ENCODE data around the gene ZNF77. TPM values are rescaled to one million over a fixed set of nuclear protein-coding genes. Genes with fewer than 3 reads are reported as not detected.
"Not testable (repeated sequence)": the region's sequence is repeated elsewhere in the genome, so short reads cannot be mapped to it uniquely, and the experiment has no call there.

The ZNF77 gene
- polyA plus RNA-seq, 4 donors = 1.1 to 7.8 (median 1.9) TPM

GRCh38 chr19:2949939-2950285 lies 5.1 kb upstream of the ZNF77 start:
- 1 to 2% (median 2%) methylated on average over 11 of the region's 11 CpGs for WGBS, 3 donors
- peak overlapping the region; percentile 85 to 97 (median 87) for H3K27ac ChIP-seq (ENCODE audit: low read depth in 1 of 3, low read length in 2 of 3)
- H3K27me3 ChIP-seq (ENCODE audit: control insufficient read depth in 3 of 3, insufficient read depth in 3 of 3, low read length in 3 of 3) = no peaks in the 10 kb centered on the region
- FAIRE-seq (no peak), DNase-seq (peak in 1 of 2 donors; percentile 58)
- H3K4me1 ChIP-seq (ENCODE audit: control insufficient read depth in 3 of 3, insufficient read depth in 2 of 3, low read depth in 1 of 3, low read length in 2 of 3) = peaks cover 0 to 26% (median 6%) of the 10 kb centered on the region in 3 donors
- H3K4me3 ChIP-seq (ENCODE audit: low read depth in 1 of 3, low read length in 3 of 3) = peak overlapping the region; percentile 68 to 87 (median 80)
- H3K9me3 ChIP-seq (ENCODE audit: control insufficient read depth in 2 of 2, insufficient read depth in 1 of 2, low read depth in 1 of 2, low read length in 1 of 2) = no peaks in the 10 kb centered on the region
- no peaks in the 10 kb centered on the region for H3K36me3 ChIP-seq (ENCODE audit: control insufficient read depth in 3 of 3, insufficient read depth in 2 of 3, low read depth in 1 of 3, low read length in 3 of 3)

DNA sequence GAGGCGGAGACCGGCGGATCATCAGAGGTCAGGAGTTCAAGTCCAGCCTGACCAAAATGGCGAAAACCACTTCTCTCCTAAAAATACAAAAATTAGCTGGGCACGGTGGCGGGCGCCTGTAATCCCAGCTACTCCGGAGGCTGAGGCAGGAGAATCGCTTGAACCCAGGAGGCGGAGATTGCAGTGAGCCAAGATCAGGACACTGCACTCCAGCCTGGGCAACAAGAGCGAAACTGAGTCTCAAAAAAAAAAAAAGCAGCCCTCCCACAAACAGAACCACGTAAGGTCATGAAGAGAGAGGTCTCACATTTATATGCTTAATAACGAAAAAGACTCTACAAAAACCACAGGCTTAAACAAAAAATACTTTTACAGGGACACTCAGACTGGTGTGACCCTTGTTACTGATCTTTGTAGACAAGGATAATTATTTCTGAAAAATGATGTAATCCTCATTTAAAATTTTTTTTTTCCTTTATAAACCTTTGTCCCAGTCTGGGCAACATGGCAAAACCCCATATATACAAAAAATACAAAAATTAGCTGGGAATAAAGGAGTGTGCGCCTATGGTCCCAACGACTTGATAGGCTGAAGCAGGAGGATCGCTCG lies 909 bp upstream of the ZNF77 start:
- DNase-seq = no peak
- H3K4me3 ChIP-seq (ENCODE audit: low read depth in 1 of 3, low read length in 3 of 3) = peak overlapping the region; percentile 49 to 96 (median 70)
- H3K27me3 ChIP-seq (ENCODE audit: control insufficient read depth in 3 of 3, insufficient read depth in 3 of 3, low read length in 3 of 3) = no peaks in the 10 kb centered on the region
- peak overlapping the region; percentile 79 to 94 (median 94) for H3K27ac ChIP-seq (ENCODE audit: low read depth in 1 of 3, low read length in 2 of 3)
- 36 to 44% (median 37%) methylated on average over 17 of the region's 17 CpGs for WGBS, 3 donors
- peaks cover 2 to 22% (median 6%) of the 10 kb centered on the region in 3 donors for H3K4me1 ChIP-seq (ENCODE audit: control insufficient read depth in 3 of 3, insufficient read depth in 2 of 3, low read depth in 1 of 3, low read length in 2 of 3)
- H3K9me3 ChIP-seq (ENCODE audit: control insufficient read depth in 2 of 2, insufficient read depth in 1 of 2, low read depth in 1 of 2, low read length in 1 of 2) = no peaks in the 10 kb centered on the region
- no peak for FAIRE-seq
- peaks cover 0 to 6% (median 0%) of the 10 kb centered on the region in 3 donors for H3K36me3 ChIP-seq (ENCODE audit: control insufficient read depth in 3 of 3, insufficient read depth in 2 of 3, low read depth in 1 of 3, low read length in 3 of 3)

DNA sequence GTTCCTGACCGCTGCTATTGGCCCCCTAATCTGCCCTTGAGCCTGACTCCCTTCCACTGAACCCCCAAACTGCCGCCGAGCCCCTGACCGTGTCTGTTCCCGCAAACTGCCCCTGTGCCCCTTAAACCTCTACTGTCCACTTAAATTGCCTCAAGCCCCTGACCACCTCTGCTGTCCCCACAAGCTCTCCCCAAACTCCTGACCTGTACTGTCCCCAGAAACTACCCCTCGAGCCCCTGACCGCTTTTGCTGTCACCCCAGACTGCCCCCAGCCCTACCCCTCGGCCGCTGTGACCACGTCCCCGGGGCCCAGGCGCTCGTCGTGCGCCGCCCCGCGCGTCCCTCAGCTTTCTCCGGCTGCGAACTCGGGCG lies 382 bp downstream of the ZNF77 start:
- peaks cover 0 to 9% (median 2%) of the 10 kb centered on the region in 3 donors for H3K36me3 ChIP-seq (ENCODE audit: control insufficient read depth in 3 of 3, insufficient read depth in 2 of 3, low read depth in 1 of 3, low read length in 3 of 3)
- WGBS, 3 donors = 0 to 3% (median 1%) methylated on average over 23 of the region's 23 CpGs
- FAIRE-seq = no peak

GRCh38 chr19:2942928-2943640 lies 1.7 kb downstream of the ZNF77 start:
- no peak for FAIRE-seq
- H3K36me3 ChIP-seq (ENCODE audit: control insufficient read depth in 3 of 3, insufficient read depth in 2 of 3, low read depth in 1 of 3, low read length in 3 of 3) = peaks cover 0 to 15% (median 5%) of the 10 kb centered on the region in 3 donors
- DNase-seq = peak in 1 of 2 donors; percentile 44

More for the DNA sequence above, 382 bp downstream of the ZNF77 start:
- H3K4me3 ChIP-seq (ENCODE audit: low read depth in 1 of 3, low read length in 3 of 3) = peak overlapping the region; percentile 48 to 96 (median 71)
- H3K4me1 ChIP-seq (ENCODE audit: control insufficient read depth in 3 of 3, insufficient read depth in 2 of 3, low read depth in 1 of 3, low read length in 2 of 3) = peaks cover 2 to 20% (median 2%) of the 10 kb centered on the region in 3 donors
- no peak for DNase-seq
- H3K9me3 ChIP-seq (ENCODE audit: control insufficient read depth in 2 of 2, insufficient read depth in 1 of 2, low read depth in 1 of 2, low read length in 1 of 2) = no peaks in the 10 kb centered on the region
- no peaks in the 10 kb centered on the region for H3K27me3 ChIP-seq (ENCODE audit: control insufficient read depth in 3 of 3, insufficient read depth in 3 of 3, low read length in 3 of 3)
- peak overlapping the region; percentile 16 to 94 (median 65) for H3K27ac ChIP-seq (ENCODE audit: low read depth in 1 of 3, low read length in 2 of 3)

DNA sequence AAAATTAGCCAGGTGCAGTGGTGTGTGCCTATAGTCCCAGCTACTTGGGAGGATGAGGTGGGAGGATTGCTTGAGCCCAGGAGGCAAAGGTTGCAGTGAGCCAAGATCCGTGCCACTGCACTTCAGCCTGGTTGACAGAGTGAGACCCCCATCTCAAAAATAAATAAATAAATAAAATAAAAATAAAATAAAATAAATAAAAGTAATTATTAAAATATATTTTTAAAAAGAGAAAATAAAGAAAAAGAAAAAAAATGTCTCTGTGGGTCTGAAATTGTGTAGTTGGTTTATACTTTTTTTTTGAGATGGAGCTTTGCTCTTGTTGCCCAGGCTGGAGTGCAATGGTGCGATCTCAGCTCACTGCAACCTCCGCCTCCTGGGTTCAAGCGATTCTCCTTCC lies 8.9 kb downstream of the ZNF77 start:
- 94 to 97% (median 95%) methylated on average over 4 of the region's 4 CpGs for WGBS, 3 donors
- peaks cover 2 to 60% of the 10 kb centered on the region in 2 donors for H3K9me3 ChIP-seq (ENCODE audit: control insufficient read depth in 2 of 2, insufficient read depth in 1 of 2, low read depth in 1 of 2, low read length in 1 of 2)
- not testable (repeated sequence) for H3K27me3 ChIP-seq (ENCODE audit: control insufficient read depth in 3 of 3, insufficient read depth in 3 of 3, low read length in 3 of 3)

More at GRCh38 chr19:2942928-2943640, 1.7 kb downstream of the ZNF77 start:
- peaks cover 0 to under 1% of the 10 kb centered on the region in 2 donors for H3K9me3 ChIP-seq (ENCODE audit: control insufficient read depth in 2 of 2, insufficient read depth in 1 of 2, low read depth in 1 of 2, low read length in 1 of 2)
- no peak overlapping the region for H3K4me3 ChIP-seq (ENCODE audit: low read depth in 1 of 3, low read length in 3 of 3)
- no peak overlapping the region for H3K27ac ChIP-seq (ENCODE audit: low read depth in 1 of 3, low read length in 2 of 3)
- no peaks in the 10 kb centered on the region for H3K27me3 ChIP-seq (ENCODE audit: control insufficient read depth in 3 of 3, insufficient read depth in 3 of 3, low read length in 3 of 3)
- peaks cover 0 to 11% (median 2%) of the 10 kb centered on the region in 3 donors for H3K4me1 ChIP-seq (ENCODE audit: control insufficient read depth in 3 of 3, insufficient read depth in 2 of 3, low read depth in 1 of 3, low read length in 2 of 3)
- WGBS, 3 donors = 82 to 86% (median 85%) methylated on average over 14 of the region's 14 CpGs

DNA sequence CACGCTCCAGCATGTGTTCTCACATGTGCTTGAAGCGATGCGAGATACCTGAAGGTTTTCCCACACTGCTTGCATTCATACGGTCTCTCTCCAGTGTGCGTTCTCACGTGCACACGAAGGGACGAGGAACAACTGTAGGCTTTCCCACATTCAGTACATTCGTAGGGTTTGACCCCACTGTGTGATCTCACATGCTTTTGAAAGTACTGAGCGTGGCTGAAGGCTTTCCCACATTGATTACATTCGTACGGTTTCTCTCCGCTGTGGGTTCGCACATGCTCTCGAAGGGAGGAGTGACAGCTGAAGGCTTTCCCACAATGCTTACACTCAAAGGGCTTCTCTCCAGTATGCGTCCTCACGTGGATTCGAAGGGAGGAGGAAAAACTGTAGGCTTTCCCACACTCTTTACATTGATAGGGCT lies 11.3 kb downstream of the ZNF77 start:
- 98% methylated on average over 18 of the region's 18 CpGs for WGBS, 3 donors
- no peak overlapping the region for H3K27ac ChIP-seq (ENCODE audit: low read depth in 1 of 3, low read length in 2 of 3)
- H3K36me3 ChIP-seq (ENCODE audit: control insufficient read depth in 3 of 3, insufficient read depth in 2 of 3, low read depth in 1 of 3, low read length in 3 of 3) = peaks cover 12 to 48% (median 21%) of the 10 kb centered on the region in 3 donors
- no peak for FAIRE-seq
- H3K4me3 ChIP-seq (ENCODE audit: low read depth in 1 of 3, low read length in 3 of 3) = no peak overlapping the region
- H3K27me3 ChIP-seq (ENCODE audit: control insufficient read depth in 3 of 3, insufficient read depth in 3 of 3, low read length in 3 of 3) = no peaks in the 10 kb centered on the region
- H3K9me3 ChIP-seq (ENCODE audit: control insufficient read depth in 2 of 2, insufficient read depth in 1 of 2, low read depth in 1 of 2, low read length in 1 of 2) = peaks cover 2 to 69% of the 10 kb centered on the region in 2 donors
- no peak for DNase-seq
- no peaks in the 10 kb centered on the region for H3K4me1 ChIP-seq (ENCODE audit: control insufficient read depth in 3 of 3, insufficient read depth in 2 of 3, low read depth in 1 of 3, low read length in 2 of 3)

More for the DNA sequence above, 8.9 kb downstream of the ZNF77 start:
- peaks cover 12 to 56% (median 26%) of the 10 kb centered on the region in 3 donors for H3K36me3 ChIP-seq (ENCODE audit: control insufficient read depth in 3 of 3, insufficient read depth in 2 of 3, low read depth in 1 of 3, low read length in 3 of 3)
- H3K27ac ChIP-seq (ENCODE audit: low read depth in 1 of 3, low read length in 2 of 3); DNase-seq; FAIRE-seq; H3K4me3 ChIP-seq (ENCODE audit: low read depth in 1 of 3, low read length in 3 of 3); H3K4me1 ChIP-seq (ENCODE audit: control insufficient read depth in 3 of 3, insufficient read depth in 2 of 3, low read depth in 1 of 3, low read length in 2 of 3): not testable (repeated sequence)

DNA sequence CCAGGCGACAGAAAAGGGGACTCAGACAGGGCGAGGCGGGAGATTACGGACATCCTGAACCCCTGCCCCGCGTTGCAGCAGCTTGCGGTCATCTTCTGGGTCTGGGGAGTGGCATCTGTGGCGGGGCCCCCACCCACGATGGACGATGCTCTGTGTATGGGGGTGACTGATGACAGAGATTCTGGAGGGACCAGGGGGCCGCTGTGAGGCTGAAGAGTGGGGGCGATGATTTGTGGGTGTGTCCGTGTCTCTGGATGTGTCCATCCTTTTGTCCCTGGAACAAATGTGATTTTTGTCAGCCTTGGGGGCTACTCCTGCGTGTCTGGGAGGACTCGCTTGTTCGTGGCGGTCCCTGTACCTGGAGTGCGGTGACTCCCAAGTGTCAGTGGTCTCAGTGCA lies 17.7 kb downstream of the ZNF77 start:
- DNase-seq (no peak), FAIRE-seq (no peak)
- Histone ChIP-seq H3K36me3 (ENCODE audit: control insufficient read depth in 3 of 3, insufficient read depth in 2 of 3, low read depth in 1 of 3, low read length in 3 of 3) (peaks cover 0 to 6% (median 0%) of the 10 kb centered on the region in 3 donors), H3K9me3 (ENCODE audit: control insufficient read depth in 2 of 2, insufficient read depth in 1 of 2, low read depth in 1 of 2, low read length in 1 of 2) (peaks cover 0 to 32% of the 10 kb centered on the region in 2 donors), H3K27ac (ENCODE audit: low read depth in 1 of 3, low read length in 2 of 3) (no peak overlapping the region), H3K4me3 (ENCODE audit: low read depth in 1 of 3, low read length in 3 of 3) (no peak overlapping the region), H3K4me1 (ENCODE audit: control insufficient read depth in 3 of 3, insufficient read depth in 2 of 3, low read depth in 1 of 3, low read length in 2 of 3) (no peaks in the 10 kb centered on the region), H3K27me3 (ENCODE audit: control insufficient read depth in 3 of 3, insufficient read depth in 3 of 3, low read length in 3 of 3) (no peaks in the 10 kb centered on the region)
- WGBS, 3 donors = 95 to 98% (median 96%) methylated on average over 17 to 18 of the region's 18 CpGs

GRCh38 chr19:2926341-2927031 lies 18.3 kb downstream of the ZNF77 start:
- Histone ChIP-seq H3K4me1 (ENCODE audit: control insufficient read depth in 3 of 3, insufficient read depth in 2 of 3, low read depth in 1 of 3, low read length in 2 of 3) (no peaks in the 10 kb centered on the region), H3K27ac (ENCODE audit: low read depth in 1 of 3, low read length in 2 of 3) (no peak overlapping the region), H3K9me3 (ENCODE audit: control insufficient read depth in 2 of 2, insufficient read depth in 1 of 2, low read depth in 1 of 2, low read length in 1 of 2) (peaks cover 0 to 27% of the 10 kb centered on the region in 2 donors), H3K4me3 (ENCODE audit: low read depth in 1 of 3, low read length in 3 of 3) (no peak overlapping the region), H3K27me3 (ENCODE audit: control insufficient read depth in 3 of 3, insufficient read depth in 3 of 3, low read length in 3 of 3) (no peaks in the 10 kb centered on the region), H3K36me3 (ENCODE audit: control insufficient read depth in 3 of 3, insufficient read depth in 2 of 3, low read depth in 1 of 3, low read length in 3 of 3) (peaks cover 0 to 6% (median 0%) of the 10 kb centered on the region in 3 donors)
- FAIRE-seq = no peak
- no peak for DNase-seq
- WGBS, 3 donors = 89 to 96% (median 93%) methylated on average over 46 to 53 of the region's 53 CpGs
